Activated naive CD4-positive, alpha-beta T cell treated with anti-CD3 and anti-CD28 coated beads, Interleukin-2, amount 50 U/mL, for 72 hours (primary cell): ENCODE measurements around the gene STX8. TPM values are rescaled to one million over a fixed set of nuclear protein-coding genes. Genes with fewer than 3 reads are reported as not detected.

Source experiments
- ATAC-seq, 2 donors: fragments of 150-1000 bp; cut with Tn5 transposase; 2 replicates each; pipeline ENCODE4 v1.10.0; 2021; ENCODE audit warnings: mild to moderate bottlenecking in 2 of 2, moderate library complexity in 2 of 2
- DNase-seq, 2 donors: peaks; one replicate each; pipeline ENCODE4 v3.0.0; 2021 to 2022; ENCODE audit warnings: low spot score in 2 of 2
- H3K27ac Mint-ChIP-seq, 2 donors: one replicate each; pipeline ENCODE4 v1.8.0; 2022; ENCODE audit warnings: mild to moderate bottlenecking in 2 of 2, mixed read lengths in 2 of 2
- H3K36me3 Mint-ChIP-seq, 2 donors: one replicate each; pipeline ENCODE4 v1.8.0; 2022; ENCODE audit warnings: mixed read lengths in 2 of 2
- H3K9me3 Mint-ChIP-seq, 2 donors: one replicate each; pipeline ENCODE4 v1.8.0; 2022; ENCODE audit warnings: mixed read lengths in 2 of 2
- total RNA-seq, 2 donors: library from RNA; stranded (reverse); gene quantifications; one replicate each; pipeline ENCODE4 v1.2.3, GENCODE V29; 2022

STX8 gene
- total RNA-seq, 2 donors from 2014 or later, result 42.1 to 65.4 TPM

GRCh38 chr17:9529033-9529700 lies 46.5 kb downstream of the STX8 start:
- no peaks in the 10 kb centered on the region for H3K9me3 Mint-ChIP-seq
- ATAC-seq, result peak; percentile 96 to 97
- H3K27ac Mint-ChIP-seq, result no peak overlapping the region
- no peaks in the 10 kb centered on the region for H3K36me3 Mint-ChIP-seq
- peak in 1 of 2 donors; percentile 10 for DNase-seq

DNA sequence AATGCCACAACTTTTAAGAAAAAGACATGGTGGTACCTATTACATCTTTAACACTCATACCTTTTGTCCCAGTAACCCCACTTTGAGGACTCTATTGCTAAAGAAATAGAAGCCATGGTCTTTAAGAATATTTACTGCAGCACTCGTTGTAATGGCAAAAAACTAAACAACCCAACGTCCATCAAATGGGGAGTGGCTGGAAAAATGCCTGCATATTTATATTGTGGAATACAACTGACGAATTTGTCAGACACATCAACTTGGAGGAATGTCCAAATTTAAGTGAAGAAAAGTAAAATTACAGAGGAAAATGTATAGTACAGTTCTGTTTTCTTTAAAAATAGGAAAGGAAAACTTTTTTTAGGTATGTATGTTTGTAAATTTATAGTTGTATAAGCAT lies 47.8 kb downstream of the STX8 start:
- ATAC-seq (no peak), DNase-seq (no peak)
- Mint-ChIP-seq H3K36me3 (no peaks in the 10 kb centered on the region), H3K27ac (no peak overlapping the region), H3K9me3 (no peaks in the 10 kb centered on the region)

DNA sequence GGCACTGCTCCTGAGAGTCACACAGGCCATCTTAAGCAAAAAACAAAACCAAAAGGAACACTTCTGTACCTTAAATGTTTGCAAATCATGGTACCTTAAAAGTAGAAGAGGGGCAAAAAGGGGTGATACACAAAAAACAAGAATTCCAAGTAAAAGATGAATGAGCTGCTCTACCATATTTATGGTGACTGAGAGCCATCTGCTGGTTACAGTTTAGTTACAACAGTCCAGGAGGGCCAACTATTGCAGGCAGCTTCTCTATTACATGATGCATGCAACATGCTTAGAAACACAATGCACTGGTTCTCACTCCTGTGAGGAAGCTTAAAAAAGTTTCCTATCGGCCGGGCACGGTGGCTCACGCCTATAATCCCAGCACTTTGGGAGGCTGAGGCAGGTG lies 53.5 kb downstream of the STX8 start:
- Mint-ChIP-seq H3K9me3 (no peaks in the 10 kb centered on the region), H3K27ac (no peak overlapping the region), H3K36me3 (no peaks in the 10 kb centered on the region)
- peak in 1 of 2 donors; percentile 49 for ATAC-seq
- DNase-seq, result peak in 1 of 2 donors; percentile 6

DNA sequence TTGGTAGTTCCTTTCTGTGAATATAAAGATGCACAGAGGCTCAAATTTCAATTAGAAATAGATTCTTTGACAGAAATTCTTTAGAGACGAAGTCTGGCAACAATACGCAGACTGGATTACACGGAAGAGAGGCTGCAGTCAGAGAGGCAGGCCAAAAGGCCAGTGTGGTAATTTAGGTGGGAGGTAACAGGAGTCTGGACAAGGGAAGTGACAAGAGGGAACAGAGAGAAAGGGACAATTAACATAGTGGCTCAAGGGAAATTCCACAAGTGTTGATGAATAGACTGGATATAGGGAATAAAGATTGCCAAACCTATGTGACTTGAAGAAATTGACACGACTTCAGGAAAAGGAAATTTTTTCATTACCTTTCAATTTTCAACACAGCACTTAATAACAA lies 54.6 kb downstream of the STX8 start:
- H3K9me3 Mint-ChIP-seq, result no peaks in the 10 kb centered on the region
- H3K27ac Mint-ChIP-seq, result no peak overlapping the region
- no peaks in the 10 kb centered on the region for H3K36me3 Mint-ChIP-seq
- DNase-seq (no peak), ATAC-seq (no peak)

GRCh38 chr17:9520649-9521048 lies 55.0 kb downstream of the STX8 start:
- DNase-seq (no peak), ATAC-seq (no peak)
- no peaks in the 10 kb centered on the region for H3K36me3 Mint-ChIP-seq
- H3K27ac Mint-ChIP-seq, result no peak overlapping the region
- no peaks in the 10 kb centered on the region for H3K9me3 Mint-ChIP-seq

DNA sequence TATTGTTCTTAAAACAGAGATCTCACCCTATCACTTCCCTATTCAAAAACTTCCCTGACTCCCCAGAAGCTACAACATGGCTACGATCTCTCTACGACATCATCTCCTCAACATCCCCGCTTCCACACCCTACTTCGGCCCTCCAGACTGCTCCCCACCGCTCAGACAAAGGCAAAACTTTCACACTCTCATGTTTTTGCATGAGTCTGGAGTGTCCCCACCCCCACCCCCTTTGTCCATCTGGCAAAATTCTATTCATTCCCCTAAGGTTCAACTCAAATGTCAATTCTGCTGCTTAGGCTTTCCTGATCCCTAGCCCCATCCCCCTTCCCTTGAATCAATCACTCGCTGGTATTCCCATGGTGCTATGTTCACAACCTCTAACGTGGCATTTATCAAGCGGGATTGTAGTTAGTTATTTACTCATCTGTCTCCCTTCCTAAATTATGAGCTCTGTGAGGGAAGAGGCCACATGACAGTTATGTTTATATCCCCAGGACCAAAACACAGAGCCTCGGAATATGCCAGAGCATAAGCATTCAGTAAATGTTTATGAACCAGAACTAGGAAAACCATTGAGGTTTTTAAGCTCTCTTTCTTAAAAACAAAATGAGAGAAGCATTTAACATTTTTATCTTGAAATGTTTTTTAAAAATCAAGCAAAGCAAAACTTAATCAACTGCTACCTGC lies 55.9 kb downstream of the STX8 start:
- DNase-seq (no peak), ATAC-seq (no peak)
- H3K27ac Mint-ChIP-seq, result peak overlapping the region in 1 of 2 donors; percentile 1
- no peaks in the 10 kb centered on the region for H3K36me3 Mint-ChIP-seq
- no peaks in the 10 kb centered on the region for H3K9me3 Mint-ChIP-seq

DNA sequence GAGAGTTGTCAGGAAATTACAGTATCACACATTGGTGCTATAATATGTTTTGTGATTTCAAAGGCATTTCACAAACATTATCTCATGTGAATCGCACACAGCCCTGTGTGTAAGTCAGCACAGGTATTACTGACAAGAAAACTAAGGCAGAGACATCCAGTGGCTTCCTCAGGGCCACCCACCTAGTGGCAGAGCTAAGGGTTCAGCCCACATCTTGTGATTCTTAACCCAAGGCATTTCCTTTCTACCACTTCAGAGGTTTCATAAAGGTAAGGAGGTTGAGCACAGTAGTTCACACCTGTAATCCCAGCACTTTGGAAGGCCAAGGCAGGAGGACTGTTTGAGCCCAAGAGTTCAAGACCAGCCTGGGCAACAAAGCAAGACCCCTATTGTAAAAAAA lies 58.2 kb downstream of the STX8 start:
- H3K9me3 Mint-ChIP-seq, result no peaks in the 10 kb centered on the region
- H3K27ac Mint-ChIP-seq, result peak overlapping the region in 1 of 2 donors; percentile 19

GRCh38 chr17:9513266-9513665 lies 62.4 kb downstream of the STX8 start:
- Mint-ChIP-seq H3K9me3 (peaks cover 6 to 19% of the 10 kb centered on the region in 2 donors), H3K36me3 (peaks cover 6 to 26% of the 10 kb centered on the region in 2 donors), H3K27ac (no peak overlapping the region)
- no peak for ATAC-seq
- DNase-seq, result no peak

More for the DNA sequence above, 58.2 kb downstream of the STX8 start:
- ATAC-seq, result peak in 1 of 2 donors; percentile 67
- no peaks in the 10 kb centered on the region for H3K36me3 Mint-ChIP-seq
- DNase-seq, result no peak

- ATAC-seq (peak in 1 of 2 donors; percentile 28), DNase-seq (no peak)
- peaks cover 11 to 33% of the 10 kb centered on the region in 2 donors for H3K36me3 Mint-ChIP-seq
- peaks cover 11 to 24% of the 10 kb centered on the region in 2 donors for H3K9me3 Mint-ChIP-seq
- no peak overlapping the region for H3K27ac Mint-ChIP-seq
These were observed 63.1 kb downstream of the STX8 start for GRCh38 chr17:9512323-9513168.

DNA sequence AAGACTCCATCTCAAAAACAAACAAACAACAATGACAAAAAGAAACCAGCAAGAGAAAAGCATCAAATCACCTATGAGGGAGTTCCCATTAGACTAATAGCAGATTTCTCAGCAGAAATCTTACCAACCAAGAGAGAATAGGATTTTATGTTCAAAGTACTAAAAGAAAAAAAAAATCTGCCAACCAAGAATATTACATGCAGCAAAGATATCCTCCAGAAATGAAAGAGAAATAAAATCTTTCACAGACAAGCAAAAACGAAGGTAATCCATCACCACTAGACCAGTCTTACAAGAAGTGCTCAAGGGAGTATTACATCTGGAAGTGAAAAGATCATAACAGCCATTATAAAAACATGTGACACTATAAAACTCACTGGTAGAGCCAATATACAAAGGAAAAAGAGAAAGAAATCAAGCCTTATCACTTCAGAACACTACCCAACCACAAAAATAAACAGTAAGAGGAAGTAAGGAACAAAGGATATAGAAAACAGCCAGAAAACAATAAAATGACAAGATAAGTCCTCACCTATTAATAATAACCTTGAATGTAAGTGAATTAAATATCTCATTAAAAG lies 66.3 kb downstream of the STX8 start:
- Mint-ChIP-seq H3K27ac (no peak overlapping the region), H3K9me3 (peaks cover 12 to 25% of the 10 kb centered on the region in 2 donors), H3K36me3 (peaks cover 13 to 40% of the 10 kb centered on the region in 2 donors)
- ATAC-seq (no peak), DNase-seq (no peak)

GRCh38 chr17:9499041-9499440 lies 76.6 kb downstream of the STX8 start:
- Mint-ChIP-seq H3K36me3 (peaks cover 0 to 7% of the 10 kb centered on the region in 2 donors), H3K9me3 (no peaks in the 10 kb centered on the region), H3K27ac (no peak overlapping the region)
- ATAC-seq (no peak), DNase-seq (no peak)

- DNase-seq (no peak), ATAC-seq (no peak)
- Mint-ChIP-seq H3K36me3 (peaks cover 0 to 7% of the 10 kb centered on the region in 2 donors), H3K9me3 (no peaks in the 10 kb centered on the region), H3K27ac (no peak overlapping the region)
These were observed 77.1 kb downstream of the STX8 start for GRCh38 chr17:9498490-9498889.

DNA sequence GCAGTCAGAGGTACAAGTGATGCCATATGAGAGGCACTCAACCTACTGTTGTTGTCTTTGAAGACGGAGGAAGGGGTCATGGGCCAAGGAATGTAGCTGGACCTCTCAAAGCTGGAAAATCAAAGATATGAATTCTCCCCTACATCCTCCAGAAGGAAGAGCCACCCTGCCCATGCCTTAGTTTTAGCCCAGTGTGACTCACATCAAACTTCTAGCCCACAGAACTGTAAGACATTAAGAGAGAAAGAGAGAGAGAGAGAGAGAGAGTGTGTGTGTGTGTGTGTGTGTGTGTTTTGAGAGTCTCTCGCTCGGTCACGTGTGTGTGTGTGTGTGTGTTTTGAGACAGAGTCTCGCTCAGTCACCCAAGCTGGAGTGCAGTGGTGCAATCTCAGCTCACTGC lies 87.1 kb downstream of the STX8 start:
- no peak for DNase-seq
- ATAC-seq, result no peak
- H3K36me3 Mint-ChIP-seq, result peaks cover 9 to 18% of the 10 kb centered on the region in 2 donors
- no peak overlapping the region for H3K27ac Mint-ChIP-seq
- H3K9me3 Mint-ChIP-seq, result no peaks in the 10 kb centered on the region

DNA sequence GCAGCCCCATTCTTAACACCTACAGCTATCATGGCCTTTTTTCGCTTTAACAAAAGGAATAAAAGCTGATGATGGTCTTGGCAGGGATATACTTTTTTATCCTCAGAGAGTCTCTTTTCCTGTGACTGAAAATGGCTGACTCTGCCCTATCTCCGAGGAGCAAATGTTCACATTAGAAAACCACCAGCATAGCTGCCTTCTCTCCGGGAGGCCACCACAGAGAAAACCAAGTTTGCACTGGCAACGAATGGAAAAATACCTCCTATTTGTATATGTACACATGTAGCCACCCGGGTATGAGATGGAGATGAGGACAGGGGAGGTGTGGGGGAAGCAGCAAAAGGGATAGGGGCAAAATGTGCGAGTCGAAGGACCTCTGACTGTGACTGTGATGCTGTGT lies 88.2 kb downstream of the STX8 start:
- Mint-ChIP-seq H3K9me3 (no peaks in the 10 kb centered on the region), H3K27ac (no peak overlapping the region), H3K36me3 (peaks cover 11 to 18% of the 10 kb centered on the region in 2 donors)
- DNase-seq (no peak), ATAC-seq (no peak)

DNA sequence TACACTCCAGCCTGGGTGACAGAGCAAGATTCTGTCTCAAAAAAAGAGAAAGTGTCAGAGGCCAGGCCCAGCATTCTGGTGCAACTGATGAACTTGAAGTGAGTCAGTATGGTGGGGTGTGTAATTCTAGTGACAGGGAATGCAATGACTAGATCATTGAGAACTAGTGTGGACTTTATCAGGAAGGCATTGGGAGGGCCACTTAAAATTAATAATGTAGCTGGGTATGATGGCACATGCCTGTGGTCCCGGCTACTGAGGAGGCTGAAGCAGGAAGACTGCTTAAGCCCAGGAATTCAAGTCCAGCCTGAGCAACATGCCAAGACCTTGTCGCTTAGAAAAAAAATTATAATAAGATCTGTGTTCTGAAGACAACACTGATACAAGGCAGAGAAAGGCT lies 90.8 kb downstream of the STX8 start:
- no peak for DNase-seq
- H3K36me3 Mint-ChIP-seq, result peaks cover 4 to 11% of the 10 kb centered on the region in 2 donors
- peak overlapping the region in 1 of 2 donors; percentile 73 for H3K27ac Mint-ChIP-seq
- H3K9me3 Mint-ChIP-seq, result no peaks in the 10 kb centered on the region
- no peak for ATAC-seq

GRCh38 chr17:9479964-9480363 lies 95.7 kb downstream of the STX8 start:
- Mint-ChIP-seq H3K36me3 (peaks cover 0 to 11% of the 10 kb centered on the region in 2 donors), H3K27ac (peak overlapping the region in 1 of 2 donors; percentile 36), H3K9me3 (no peaks in the 10 kb centered on the region)
- ATAC-seq (no peak), DNase-seq (no peak)

DNA sequence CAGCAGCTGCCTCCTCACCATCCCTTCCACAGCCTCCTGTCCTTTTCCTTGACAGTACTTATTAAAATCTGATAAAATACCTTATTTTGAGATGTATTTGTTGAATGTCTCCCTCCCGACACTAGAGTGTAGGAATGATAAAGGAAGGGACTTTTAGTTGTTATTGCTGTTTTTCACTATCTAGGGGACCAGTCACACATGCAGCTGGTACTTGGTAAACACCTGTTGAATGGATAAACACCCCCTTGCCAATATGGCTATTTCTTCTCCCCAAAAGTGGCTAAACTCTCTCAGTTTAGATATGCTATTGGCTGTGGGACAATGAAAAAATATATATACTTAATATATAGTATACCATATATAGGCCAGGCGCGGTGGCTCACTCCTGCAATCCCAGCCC lies 96.7 kb downstream of the STX8 start:
- DNase-seq (no peak), ATAC-seq (no peak)
- Mint-ChIP-seq H3K9me3 (no peaks in the 10 kb centered on the region), H3K36me3 (peaks cover 0 to 5% of the 10 kb centered on the region in 2 donors), H3K27ac (no peak overlapping the region)
